AG09309 (cell line): ENCODE measurements around the gene TSPYL2.

Experiments used
- DNase-seq: peaks from one replicate; pipeline ENCODE4 v3.0.0-alpha.2; 2010; ENCODE audit warnings: low read depth
- H3K4me3 ChIP-seq: 2 replicates; pipeline ENCODE4 v1.5.1; 2011; ENCODE audit warnings: mild to moderate bottlenecking, low read depth, low read length, moderate library complexity; ENCODE audit not compliant: control insufficient read depth
- CTCF ChIP-seq: IDR thresholded peaks from 2 replicates; pipeline ENCODE4 v1.5.1; 2011; ENCODE audit warnings: mild to moderate bottlenecking, low read depth, low read length, inconsistent platforms; ENCODE audit not compliant: insufficient read depth, control insufficient read depth; ENCODE audit errors: missing control alignments

TSPYL2 gene

GRCh38 chrX:53087388-53087831 is 5.2 kb downstream of the TSPYL2 start:
- no peak for DNase-seq
- TF ChIP-seq CTCF: no peak
- H3K4me3 ChIP-seq: no peak overlapping the region

GRCh38 chrX:53088136-53088974 is 6.2 kb downstream of the TSPYL2 start:
- DNase-seq: peak; percentile 38
- peak overlapping the region; percentile 9 for H3K4me3 ChIP-seq
- TF ChIP-seq CTCF: no peak

- DNase-seq: peak; percentile 42
- H3K4me3 ChIP-seq: no peak overlapping the region
- peak; percentile 85 for TF ChIP-seq CTCF
Measured at GRCh38 chrX:53089224-53089842, 7.2 kb downstream of the TSPYL2 start.

GRCh38 chrX:53089925-53090324 is 7.8 kb downstream of the TSPYL2 start:
- TF ChIP-seq CTCF: no peak
- H3K4me3 ChIP-seq: no peak overlapping the region
- DNase-seq: no peak

- DNase-seq: no peak
- no peak for TF ChIP-seq CTCF
- H3K4me3 ChIP-seq: no peak overlapping the region
Measured at GRCh38 chrX:53091354-53091753, 9.2 kb downstream of the TSPYL2 start.

GRCh38 chrX:53093177-53093655 is 11.0 kb downstream of the TSPYL2 start:
- DNase-seq: no peak
- H3K4me3 ChIP-seq: peak overlapping the region; percentile 42
- peak; percentile 67 for TF ChIP-seq CTCF
